GM23338 (cell line): Measurements from ENCODE around the gene ACOX1. TPM values are rescaled to one million over a fixed set of nuclear protein-coding genes. Genes with fewer than 3 reads are reported as not detected.
A peak's percentile ranks its signal among the peaks of the same experiment; 100 is the strongest.

Experiments
- ATAC-seq: fragments of 200-7000 bp; cut with Tn5 transposase; 3 replicates; pipeline ENCODE4 v1.9.1; 2020
- DNase-seq: peaks from one replicate; pipeline ENCODE4 v3.0.0-alpha.2; 2015; ENCODE audit warnings: low spot score
- H2AFZ ChIP-seq: fragments of 200-600 bp; sonication (generic); 2 replicates; pipeline ENCODE4 v1.8.0; 2016; ENCODE audit warnings: antibody characterized with exemption, mild to moderate bottlenecking, moderate library complexity
- H3F3A ChIP-seq: fragments of 200-600 bp; sonication (generic); replicated peaks from 2 replicates; pipeline ENCODE4 v1.8.0; 2017; ENCODE audit warnings: antibody characterized with exemption, mixed run types, low read depth
- H3K27ac ChIP-seq: fragments of 200-600 bp; sonication (generic); 2 replicates; pipeline ENCODE4 v1.6.1; 2016; ENCODE audit warnings: low read depth
- H3K27me3 ChIP-seq: fragments of 200-600 bp; sonication (generic); 2 replicates; pipeline ENCODE4 v1.8.0; 2016; ENCODE audit warnings: mild to moderate bottlenecking, mixed run types, moderate library complexity; ENCODE audit not compliant: insufficient read depth
- H3K36me3 ChIP-seq: fragments of 200-600 bp; sonication (generic); 2 replicates; pipeline ENCODE4 v1.8.0; 2016; ENCODE audit warnings: mild to moderate bottlenecking; ENCODE audit not compliant: insufficient read depth
- H3K4me1 ChIP-seq: fragments of 200-600 bp; sonication (generic); 2 replicates; pipeline ENCODE4 v1.8.0; 2016; ENCODE audit warnings: mild to moderate bottlenecking, moderate library complexity; ENCODE audit not compliant: insufficient read depth
- H3K4me2 ChIP-seq: fragments of 200-600 bp; sonication (generic); 2 replicates; pipeline ENCODE4 v1.7.1; 2017; ENCODE audit warnings: mixed run types
- H3K4me3 ChIP-seq: fragments of 200-600 bp; sonication (generic); 2 replicates; pipeline ENCODE4 v1.6.1; 2016; ENCODE audit warnings: mixed run types
- H3K79me2 ChIP-seq: fragments of 200-600 bp; sonication (generic); replicated peaks from 2 replicates; pipeline ENCODE4 v1.8.0; 2017; ENCODE audit warnings: mild to moderate bottlenecking; ENCODE audit not compliant: insufficient read depth
- H3K9me2 ChIP-seq: fragments of 200-600 bp; sonication (generic); 2 replicates; pipeline ENCODE4 v1.8.0; 2017; ENCODE audit not compliant: insufficient read depth
- H4K20me1 ChIP-seq: fragments of 200-600 bp; sonication (generic); replicated peaks from 2 replicates; pipeline ENCODE4 v1.8.0; 2017; ENCODE audit warnings: mild to moderate bottlenecking; ENCODE audit not compliant: insufficient read depth
- H3K27ac Mint-ChIP-seq: 2 replicates; pipeline ENCODE4 v1.8.0; 2020; ENCODE audit warnings: inconsistent platforms, mild to moderate bottlenecking, moderate library complexity, mixed read lengths
- H3K27me3 Mint-ChIP-seq: 3 replicates; pipeline ENCODE4 v1.8.0; 2022; ENCODE audit warnings: low read depth, mild to moderate bottlenecking, moderate library complexity, mixed read lengths, inconsistent platforms; ENCODE audit not compliant: insufficient read depth, poor library complexity
- H3K36me3 Mint-ChIP-seq: 3 replicates; pipeline ENCODE4 v1.8.0; 2021; ENCODE audit warnings: low read depth, mild to moderate bottlenecking, inconsistent platforms, moderate library complexity, mixed read lengths
- H3K4me1 Mint-ChIP-seq: 3 replicates; pipeline ENCODE4 v1.8.0; 2020; ENCODE audit warnings: mild to moderate bottlenecking, inconsistent platforms, mixed read lengths
- H3K4me3 Mint-ChIP-seq: 3 replicates; pipeline ENCODE4 v1.8.0; 2021; ENCODE audit warnings: moderate library complexity, mild to moderate bottlenecking, inconsistent platforms, mixed read lengths
- H3K9me3 Mint-ChIP-seq: 3 replicates; pipeline ENCODE4 v1.8.0; 2020; ENCODE audit warnings: moderate library complexity, mild to moderate bottlenecking, inconsistent platforms, mixed read lengths
- EZH2 ChIP-seq: fragments of 200-600 bp; sonication (generic); IDR thresholded peaks from one replicate; pipeline ENCODE4 v1.8.0; 2017; ENCODE audit warnings: antibody characterized with exemption, mild to moderate bottlenecking, low read depth; ENCODE audit not compliant: unreplicated experiment
- EZH2phosphoT487 ChIP-seq: fragments of 200-600 bp; sonication (generic); IDR thresholded peaks from one replicate; pipeline ENCODE4 v1.8.1; 2018; ENCODE audit warnings: antibody characterized with exemption; ENCODE audit not compliant: unreplicated experiment
- JUNB ChIP-seq: IDR thresholded peaks from one replicate; pipeline ENCODE4 v1.6.1; 2016; ENCODE audit warnings: antibody characterized with exemption; ENCODE audit not compliant: unreplicated experiment
- NANOG ChIP-seq: IDR thresholded peaks from 2 replicates; pipeline ENCODE4 v1.6.1; 2016; ENCODE audit warnings: antibody characterized with exemption, borderline replicate concordance
- POLR2AphosphoS5 ChIP-seq: IDR thresholded peaks from 2 replicates; pipeline ENCODE4 v1.6.1; 2016; ENCODE audit warnings: antibody characterized with exemption, low read depth
- ZNF114 ChIP-seq: fragments of 250-450 bp; sonication (Bioruptor Pico); IDR thresholded peaks from 2 replicates; pipeline ENCODE4 v1.5.0; 2020; ENCODE audit warnings: mild to moderate bottlenecking, moderate library complexity
- ZNF331 ChIP-seq: fragments of 250-450 bp; sonication (Bioruptor Pico); IDR thresholded peaks from 2 replicates; pipeline ENCODE4 v1.5.0; 2020; ENCODE audit warnings: low read depth, mild to moderate bottlenecking, moderate library complexity
- polyA plus RNA-seq: library from polyadenylated mRNA; unstranded; fragments of >200 nt; fragmentation: Nextera tagmentation; extraction: Ambion mirVana; gene quantifications from 2 replicates; pipeline ENCODE4 v1.2.1, GENCODE V29; 2016
- total RNA-seq: library from RNA; depleted of rRNA; stranded (reverse); fragments of >200 nt; shearing (Covaris generic); gene quantifications from 2 replicates; pipeline ENCODE4 v1.2.3, GENCODE V29; 2014
- TF ChIP-seq, protein P1 (sequence below): fragments of 250-450 bp; sonication (Bioruptor Pico); IDR thresholded peaks from 2 replicates; pipeline ENCODE4 v1.5.0; 2020; ENCODE audit warnings: mild to moderate bottlenecking, moderate library complexity
- TF ChIP-seq, protein P2 (sequence below): IDR thresholded peaks from 2 replicates; pipeline ENCODE4 v1.6.1; 2016; ENCODE audit warnings: antibody characterized with exemption
- TF ChIP-seq, protein P3 (sequence below): IDR thresholded peaks from one replicate; pipeline ENCODE4 v1.6.1; 2018; ENCODE audit warnings: antibody characterized with exemption; ENCODE audit not compliant: unreplicated experiment

The ACOX1 gene
- total and polyA plus RNA-seq, 2 experiments from 2014 or later: 12.8 to 32.9 TPM

DNA sequence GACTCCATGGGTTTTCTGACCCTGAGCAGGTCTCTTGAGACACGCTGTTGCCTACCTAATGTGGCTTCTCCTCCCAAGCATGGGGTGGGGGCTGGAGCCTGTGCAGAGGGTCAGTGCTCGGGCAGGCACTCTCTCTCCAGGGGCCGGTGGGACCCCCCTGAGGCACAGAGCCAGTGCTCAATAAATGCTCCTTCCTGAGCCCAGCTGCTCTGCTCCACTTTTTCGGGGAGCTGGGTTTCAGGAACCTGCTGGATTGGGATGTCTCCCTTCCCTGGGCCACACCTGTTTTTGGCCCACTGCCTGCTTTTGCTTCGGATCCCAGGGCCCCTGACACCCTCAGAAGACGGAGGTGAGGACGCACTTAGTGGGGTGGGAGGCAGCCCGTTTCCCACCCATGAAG is 80.9 kb downstream of the ACOX1 start (continued):
- TF ChIP-seq, protein P1, sequence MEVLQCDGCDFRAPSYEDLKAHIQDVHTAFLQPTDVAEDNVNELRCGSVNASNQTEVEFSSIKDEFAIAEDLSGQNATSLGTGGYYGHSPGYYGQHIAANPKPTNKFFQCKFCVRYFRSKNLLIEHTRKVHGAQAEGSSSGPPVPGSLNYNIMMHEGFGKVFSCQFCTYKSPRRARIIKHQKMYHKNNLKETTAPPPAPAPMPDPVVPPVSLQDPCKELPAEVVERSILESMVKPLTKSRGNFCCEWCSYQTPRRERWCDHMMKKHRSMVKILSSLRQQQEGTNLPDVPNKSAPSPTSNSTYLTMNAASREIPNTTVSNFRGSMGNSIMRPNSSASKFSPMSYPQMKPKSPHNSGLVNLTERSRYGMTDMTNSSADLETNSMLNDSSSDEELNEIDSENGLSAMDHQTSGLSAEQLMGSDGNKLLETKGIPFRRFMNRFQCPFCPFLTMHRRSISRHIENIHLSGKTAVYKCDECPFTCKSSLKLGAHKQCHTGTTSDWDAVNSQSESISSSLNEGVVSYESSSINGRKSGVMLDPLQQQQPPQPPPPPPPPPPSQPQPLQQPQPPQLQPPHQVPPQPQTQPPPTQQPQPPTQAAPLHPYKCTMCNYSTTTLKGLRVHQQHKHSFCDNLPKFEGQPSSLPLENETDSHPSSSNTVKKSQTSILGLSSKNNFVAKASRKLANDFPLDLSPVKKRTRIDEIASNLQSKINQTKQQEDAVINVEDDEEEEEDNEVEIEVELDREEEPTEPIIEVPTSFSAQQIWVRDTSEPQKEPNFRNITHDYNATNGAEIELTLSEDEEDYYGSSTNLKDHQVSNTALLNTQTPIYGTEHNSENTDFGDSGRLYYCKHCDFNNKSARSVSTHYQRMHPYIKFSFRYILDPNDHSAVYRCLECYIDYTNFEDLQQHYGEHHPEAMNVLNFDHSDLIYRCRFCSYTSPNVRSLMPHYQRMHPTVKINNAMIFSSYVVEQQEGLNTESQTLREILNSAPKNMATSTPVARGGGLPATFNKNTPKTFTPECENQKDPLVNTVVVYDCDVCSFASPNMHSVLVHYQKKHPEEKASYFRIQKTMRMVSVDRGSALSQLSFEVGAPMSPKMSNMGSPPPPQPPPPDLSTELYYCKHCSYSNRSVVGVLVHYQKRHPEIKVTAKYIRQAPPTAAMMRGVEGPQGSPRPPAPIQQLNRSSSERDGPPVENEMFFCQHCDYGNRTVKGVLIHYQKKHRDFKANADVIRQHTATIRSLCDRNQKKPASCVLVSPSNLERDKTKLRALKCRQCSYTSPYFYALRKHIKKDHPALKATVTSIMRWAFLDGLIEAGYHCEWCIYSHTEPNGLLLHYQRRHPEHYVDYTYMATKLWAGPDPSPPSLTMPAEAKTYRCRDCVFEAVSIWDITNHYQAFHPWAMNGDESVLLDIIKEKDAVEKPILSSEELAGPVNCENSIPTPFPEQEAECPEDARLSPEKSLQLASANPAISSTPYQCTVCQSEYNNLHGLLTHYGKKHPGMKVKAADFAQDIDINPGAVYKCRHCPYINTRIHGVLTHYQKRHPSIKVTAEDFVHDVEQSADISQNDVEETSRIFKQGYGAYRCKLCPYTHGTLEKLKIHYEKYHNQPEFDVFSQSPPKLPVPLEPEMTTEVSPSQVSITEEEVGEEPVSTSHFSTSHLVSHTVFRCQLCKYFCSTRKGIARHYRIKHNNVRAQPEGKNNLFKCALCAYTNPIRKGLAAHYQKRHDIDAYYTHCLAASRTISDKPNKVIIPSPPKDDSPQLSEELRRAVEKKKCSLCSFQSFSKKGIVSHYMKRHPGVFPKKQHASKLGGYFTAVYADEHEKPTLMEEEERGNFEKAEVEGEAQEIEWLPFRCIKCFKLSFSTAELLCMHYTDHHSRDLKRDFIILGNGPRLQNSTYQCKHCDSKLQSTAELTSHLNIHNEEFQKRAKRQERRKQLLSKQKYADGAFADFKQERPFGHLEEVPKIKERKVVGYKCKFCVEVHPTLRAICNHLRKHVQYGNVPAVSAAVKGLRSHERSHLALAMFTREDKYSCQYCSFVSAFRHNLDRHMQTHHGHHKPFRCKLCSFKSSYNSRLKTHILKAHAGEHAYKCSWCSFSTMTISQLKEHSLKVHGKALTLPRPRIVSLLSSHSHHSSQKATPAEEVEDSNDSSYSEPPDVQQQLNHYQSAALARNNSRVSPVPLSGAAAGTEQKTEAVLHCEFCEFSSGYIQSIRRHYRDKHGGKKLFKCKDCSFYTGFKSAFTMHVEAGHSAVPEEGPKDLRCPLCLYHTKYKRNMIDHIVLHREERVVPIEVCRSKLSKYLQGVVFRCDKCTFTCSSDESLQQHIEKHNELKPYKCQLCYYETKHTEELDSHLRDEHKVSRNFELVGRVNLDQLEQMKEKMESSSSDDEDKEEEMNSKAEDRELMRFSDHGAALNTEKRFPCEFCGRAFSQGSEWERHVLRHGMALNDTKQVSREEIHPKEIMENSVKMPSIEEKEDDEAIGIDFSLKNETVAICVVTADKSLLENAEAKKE: no peak
- no peak for TF ChIP-seq NANOG
- no peak for TF ChIP-seq ZNF331 (CRISPR knock-in tag)

DNA sequence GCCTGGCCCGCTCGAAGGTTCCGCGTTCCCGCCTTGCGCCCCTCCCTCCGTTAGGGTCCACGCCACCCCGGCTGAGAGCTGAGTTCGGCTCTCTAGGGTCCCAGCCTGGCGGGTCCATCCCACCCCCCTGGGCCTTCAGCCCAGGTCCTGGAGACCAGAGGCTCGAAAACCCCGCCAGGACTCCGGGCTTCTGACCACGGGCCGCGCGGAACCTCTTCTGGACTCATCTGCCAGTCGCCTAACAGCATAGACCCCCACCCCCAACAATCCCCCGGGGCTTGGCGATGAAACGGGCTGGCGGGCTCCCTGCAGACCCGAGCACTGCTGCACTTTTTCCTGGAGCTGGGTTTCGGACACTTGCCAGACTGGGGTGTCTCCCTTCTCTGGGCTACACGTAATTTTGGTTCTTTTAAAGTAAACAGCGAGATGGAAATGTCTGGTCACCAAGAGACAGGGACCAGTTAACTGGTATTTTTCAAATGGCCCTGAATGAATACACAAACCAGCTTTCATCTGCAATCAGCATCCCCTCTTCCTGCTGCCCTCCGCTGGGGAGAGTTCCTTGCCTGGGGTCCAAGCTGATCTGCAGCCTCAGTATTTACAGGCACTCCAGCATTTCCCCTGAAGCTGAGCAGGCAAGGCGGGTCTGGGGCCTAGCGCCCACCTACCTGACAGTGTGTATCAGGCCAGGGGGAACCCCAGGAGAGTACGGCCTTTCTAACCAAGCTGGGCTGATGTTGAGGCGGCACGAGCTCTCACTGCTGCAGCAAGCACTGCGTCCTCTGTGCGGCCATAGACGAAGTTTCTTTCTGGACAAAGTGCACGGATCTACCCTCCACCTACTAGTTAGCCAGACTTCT is 81.6 kb downstream of the ACOX1 start:
- H3K36me3 Mint-ChIP-seq: peaks cover 46% of the 10 kb centered on the region
- H3K9me2 ChIP-seq: no peaks in the 10 kb centered on the region
- peak; percentile 3 for ATAC-seq
- H3K4me1 ChIP-seq: peaks cover 18% of the 10 kb centered on the region; the same call in 1 of the 2 replicates
- no peaks in the 10 kb centered on the region for H3K27me3 ChIP-seq
- H3K9me3 Mint-ChIP-seq: no peaks in the 10 kb centered on the region
- H2AFZ ChIP-seq: no peak overlapping the region
- peaks cover 9% of the 10 kb centered on the region for H3K36me3 ChIP-seq
- no peak for TF ChIP-seq JUNB
- no peak for TF ChIP-seq NANOG
- TF ChIP-seq, protein P2, sequence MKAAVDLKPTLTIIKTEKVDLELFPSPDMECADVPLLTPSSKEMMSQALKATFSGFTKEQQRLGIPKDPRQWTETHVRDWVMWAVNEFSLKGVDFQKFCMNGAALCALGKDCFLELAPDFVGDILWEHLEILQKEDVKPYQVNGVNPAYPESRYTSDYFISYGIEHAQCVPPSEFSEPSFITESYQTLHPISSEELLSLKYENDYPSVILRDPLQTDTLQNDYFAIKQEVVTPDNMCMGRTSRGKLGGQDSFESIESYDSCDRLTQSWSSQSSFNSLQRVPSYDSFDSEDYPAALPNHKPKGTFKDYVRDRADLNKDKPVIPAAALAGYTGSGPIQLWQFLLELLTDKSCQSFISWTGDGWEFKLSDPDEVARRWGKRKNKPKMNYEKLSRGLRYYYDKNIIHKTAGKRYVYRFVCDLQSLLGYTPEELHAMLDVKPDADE: no peak
- no peak for TF ChIP-seq ZNF331 (CRISPR knock-in tag)
- TF ChIP-seq ZNF114: no peak
- TF ChIP-seq POLR2AphosphoS5: no peak; the same call in 1 of the 2 replicates
- TF ChIP-seq EZH2phosphoT487: no peak
- TF ChIP-seq, protein P3, sequence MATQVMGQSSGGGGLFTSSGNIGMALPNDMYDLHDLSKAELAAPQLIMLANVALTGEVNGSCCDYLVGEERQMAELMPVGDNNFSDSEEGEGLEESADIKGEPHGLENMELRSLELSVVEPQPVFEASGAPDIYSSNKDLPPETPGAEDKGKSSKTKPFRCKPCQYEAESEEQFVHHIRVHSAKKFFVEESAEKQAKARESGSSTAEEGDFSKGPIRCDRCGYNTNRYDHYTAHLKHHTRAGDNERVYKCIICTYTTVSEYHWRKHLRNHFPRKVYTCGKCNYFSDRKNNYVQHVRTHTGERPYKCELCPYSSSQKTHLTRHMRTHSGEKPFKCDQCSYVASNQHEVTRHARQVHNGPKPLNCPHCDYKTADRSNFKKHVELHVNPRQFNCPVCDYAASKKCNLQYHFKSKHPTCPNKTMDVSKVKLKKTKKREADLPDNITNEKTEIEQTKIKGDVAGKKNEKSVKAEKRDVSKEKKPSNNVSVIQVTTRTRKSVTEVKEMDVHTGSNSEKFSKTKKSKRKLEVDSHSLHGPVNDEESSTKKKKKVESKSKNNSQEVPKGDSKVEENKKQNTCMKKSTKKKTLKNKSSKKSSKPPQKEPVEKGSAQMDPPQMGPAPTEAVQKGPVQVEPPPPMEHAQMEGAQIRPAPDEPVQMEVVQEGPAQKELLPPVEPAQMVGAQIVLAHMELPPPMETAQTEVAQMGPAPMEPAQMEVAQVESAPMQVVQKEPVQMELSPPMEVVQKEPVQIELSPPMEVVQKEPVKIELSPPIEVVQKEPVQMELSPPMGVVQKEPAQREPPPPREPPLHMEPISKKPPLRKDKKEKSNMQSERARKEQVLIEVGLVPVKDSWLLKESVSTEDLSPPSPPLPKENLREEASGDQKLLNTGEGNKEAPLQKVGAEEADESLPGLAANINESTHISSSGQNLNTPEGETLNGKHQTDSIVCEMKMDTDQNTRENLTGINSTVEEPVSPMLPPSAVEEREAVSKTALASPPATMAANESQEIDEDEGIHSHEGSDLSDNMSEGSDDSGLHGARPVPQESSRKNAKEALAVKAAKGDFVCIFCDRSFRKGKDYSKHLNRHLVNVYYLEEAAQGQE: no peak
- TF ChIP-seq EZH2: no peak
- peak; percentile 62 for DNase-seq
- no peaks in the 10 kb centered on the region; the same call in 1 of the 2 replicates for H4K20me1 ChIP-seq
- H3K4me2 ChIP-seq: peak overlapping the region; percentile 92
- peaks cover 10% of the 10 kb centered on the region for H3K27me3 Mint-ChIP-seq
- H3K4me1 Mint-ChIP-seq: peaks cover 26% of the 10 kb centered on the region
- peak overlapping the region; percentile 78 for H3K4me3 ChIP-seq
- peak overlapping the region; percentile 83 for H3K4me3 Mint-ChIP-seq
- H3F3A ChIP-seq: peaks cover 29% of the 10 kb centered on the region
- peaks cover 18% of the 10 kb centered on the region for H3K79me2 ChIP-seq
- H3K27ac Mint-ChIP-seq: peak overlapping the region; percentile 81
- H3K27ac ChIP-seq: peak overlapping the region; percentile 81
